HepG2 (cell line): ENCODE results near the gene CMTM5. TPM values are rescaled to one million over a fixed set of nuclear protein-coding genes. Genes with fewer than 3 reads are reported as not detected.

Source experiments
- ATAC-seq: fragments of 200-7000 bp; cut with Tn5 transposase; 3 replicates; pipeline ENCODE4 v1.9.1; 2020; ENCODE audit warnings: mild to moderate bottlenecking, moderate library complexity
- BruUV-seq: library from RNA; stranded (reverse); fragments of 400-500 nt; replicated peaks from 2 replicates; lab custom pipeline; 2021; lab: Mats Ljungman, UMichigan
- CTCF ChIA-PET: fragments of 300-600 bp; formaldehyde crosslinking; extraction: SDS; loops from one replicate; lab custom pipeline; 2021; ENCODE audit warnings: low total read pairs, inconsistent platforms, low intra/inter-chr PET ratio; lab: Yijun Ruan, JAX
- POLR2A ChIA-PET: fragments of 350-600 bp; sonication (Branson Sonifier 250); formaldehyde crosslinking; loops from one replicate; lab custom pipeline; 2020; ENCODE audit warnings: antibody characterized with exemption, inconsistent platforms; lab: Yijun Ruan, JAX
- DNase-seq: peaks from one replicate; pipeline ENCODE4 v3.0.0-alpha.2; 2015; ENCODE audit warnings: low spot score
- FAIRE-seq: peaks from 3 replicates; lab custom pipeline; 2011; peaks lifted over from hg19 to GRCh38; lab: Jason Lieb, UNC
- H2AFZ ChIP-seq: one replicate; pipeline ENCODE4 v1.6.1; 2011; ENCODE audit warnings: low read length, inconsistent platforms
- H3K27ac ChIP-seq: fragments of 300-600 bp; 3 replicates; pipeline ENCODE4 v1.8.0; 2011; ENCODE audit warnings: mixed run types, mild to moderate bottlenecking, mixed read lengths, low read length, inconsistent platforms; ENCODE audit not compliant: insufficient read depth; ENCODE audit errors: extremely low read length
- H3K27me3 ChIP-seq, 2 experiments: fragments of 200-600 bp in 1 of 2; 2 replicates in 1 of 2; 3 replicates in 1 of 2; pipeline versions ENCODE4 v1.6.0 to v1.8.0; 2011; ENCODE audit warnings: low read length in 2 of 2, mild to moderate bottlenecking in 2 of 2, moderate library complexity in 2 of 2, inconsistent platforms in 1 of 2; ENCODE audit not compliant: insufficient read depth in 2 of 2, control insufficient read depth in 1 of 2
- H3K36me3 ChIP-seq, 2 experiments: fragments of 200-600 bp in 1 of 2; replicated peaks in 1 of 2; 2 replicates in 1 of 2; 3 replicates in 1 of 2; pipeline versions ENCODE4 v1.5.1 to v1.8.0; 2011; ENCODE audit warnings: low read length in 2 of 2, inconsistent platforms in 1 of 2; ENCODE audit not compliant: insufficient read depth in 2 of 2, control insufficient read depth in 1 of 2
- H3K4me1 ChIP-seq: 2 replicates; pipeline ENCODE4 v1.5.1; 2012; ENCODE audit warnings: low read length, inconsistent platforms; ENCODE audit not compliant: insufficient read depth
- H3K4me2 ChIP-seq: 2 replicates; pipeline ENCODE4 v1.6.0; 2011; ENCODE audit warnings: low read depth, low read length, inconsistent platforms
- H3K4me3 ChIP-seq, 3 experiments: fragments of 200-600 bp in 1 of 3; sonication (generic), shearing (Covaris generic) in 1 of 3; replicated peaks in 1 of 3; 2 replicates each; pipeline ENCODE4 v1.5.1; 2011 to 2016; ENCODE audit warnings: low read length in 3 of 3, inconsistent platforms in 2 of 3, low read depth in 2 of 3, mild to moderate bottlenecking in 2 of 3, control low read depth in 1 of 3, mixed read lengths in 1 of 3; ENCODE audit not compliant: insufficient read depth in 1 of 3
- H3K79me2 ChIP-seq: one replicate; pipeline ENCODE4 v1.6.1; 2011; ENCODE audit warnings: low read length, inconsistent platforms; ENCODE audit not compliant: insufficient read depth
- H3K9ac ChIP-seq: 2 replicates; pipeline ENCODE4 v1.6.0; 2011; ENCODE audit warnings: mild to moderate bottlenecking, low read depth, low read length, inconsistent platforms; ENCODE audit not compliant: insufficient read depth
- H3K9me3 ChIP-seq: 2 replicates; pipeline ENCODE4 v1.5.1; 2012; ENCODE audit warnings: mild to moderate bottlenecking, low read length
- H4K20me1 ChIP-seq: 2 replicates; pipeline ENCODE4 v1.6.0; 2011; ENCODE audit warnings: inconsistent platforms, mild to moderate bottlenecking, low read length, moderate library complexity; ENCODE audit not compliant: insufficient read depth
- ADNP ChIP-seq: sonication (generic); formaldehyde crosslinking; IDR thresholded peaks from 2 replicates; pipeline ENCODE4 v1.4.0; 2020; ENCODE audit warnings: missing genetic modification reagents
- CBFB ChIP-seq: sonication (generic); formaldehyde crosslinking; IDR thresholded peaks from 2 replicates; pipeline ENCODE4 v1.4.0; 2020; ENCODE audit warnings: missing genetic modification reagents
- NFKB2 ChIP-seq: sonication (generic); formaldehyde crosslinking; IDR thresholded peaks from 2 replicates; pipeline ENCODE4 v1.4.0; 2020; ENCODE audit warnings: missing genetic modification reagents, borderline replicate concordance
- RELA ChIP-seq: sonication (generic); formaldehyde crosslinking; IDR thresholded peaks from 2 replicates; pipeline ENCODE4 v1.4.0; 2020; ENCODE audit warnings: missing genetic modification reagents
- ZFAT ChIP-seq: sonication (generic); formaldehyde crosslinking; conservative IDR thresholded peaks from 2 replicates; pipeline ENCODE4 v1.8.1; 2023; ENCODE audit warnings: missing genetic modification reagents, inconsistent platforms
- ZKSCAN1 ChIP-seq: fragments of 150-350 bp; IDR thresholded peaks from 2 replicates; pipeline ENCODE4 v1.6.1; 2014; ENCODE audit warnings: low read length
- ZNF672 ChIP-seq: sonication (generic); formaldehyde crosslinking; IDR thresholded peaks from 2 replicates; pipeline ENCODE4 v1.8.1; 2022; ENCODE audit warnings: missing genetic modification reagents
- ZNF780A ChIP-seq: sonication (generic); formaldehyde crosslinking; IDR thresholded peaks from 2 replicates; pipeline ENCODE4 v1.8.0; 2022; ENCODE audit warnings: mild to moderate bottlenecking, missing genetic modification reagents, moderate library complexity
- ZSCAN30 ChIP-seq: sonication (generic); formaldehyde crosslinking; IDR thresholded peaks from 2 replicates; pipeline ENCODE4 v1.5.0; 2020; ENCODE audit warnings: mild to moderate bottlenecking, missing genetic modification reagents
- WGBS: methylation state at CpG from one replicate; pipeline ENCODE4 v1.1.6; 2017; ENCODE audit warnings: low lambda C conversion rate; 5-methylcytosine and 5-hydroxymethylcytosine counted together
- in situ Hi-C: cut with HindIII; loops from 2 replicates; pipeline ENCODE4 v1.10.0; 2017; ENCODE audit warnings: low pct_unique_long_range_greater_than_20kb; ENCODE audit not compliant: extremely low pct_ligation_motif_present
- intact Hi-C: fragments of 100-400 bp; cut with micrococcal nuclease; formaldehyde crosslinking; loops from one replicate; pipeline ENCODE4 v1.10.0; 2022; ENCODE audit not compliant: unreplicated experiment
- polyA plus RNA-seq, 8 experiments: library from polyadenylated mRNA; depleted of rRNA in 3 of 8; stranded (reverse) in 7 of 8; unstranded in 1 of 8; fragments of >200 nt; fragmentation: Illumina TruSeq in 4 of 8; extraction: Trizol in 4 of 8; gene quantifications; 2 replicates each; pipeline versions ENCODE4 v1.2.1 to v1.2.3, GENCODE V29; 2011 to 2016; ENCODE audit warnings: low read depth in 4 of 8, missing spikeins in 1 of 8, mixed read lengths in 1 of 8; ENCODE audit not compliant: insufficient read depth in 1 of 8
- total RNA-seq, 5 experiments: library from RNA; depleted of rRNA; stranded (reverse); fragments of >200 nt; fragmentation: Illumina TruSeq; extraction: Trizol; gene quantifications; 2 replicates each; pipeline ENCODE4 v1.2.3, GENCODE V29; 2016; ENCODE audit warnings: low read depth in 1 of 5
- TF ChIP-seq, protein P1 (sequence below): sonication (generic); formaldehyde crosslinking; IDR thresholded peaks from 2 replicates; pipeline ENCODE4 v1.4.0; 2020; ENCODE audit warnings: missing genetic modification reagents

Gene CMTM5
- total and polyA plus RNA-seq, 2 of the 13 experiments (the other 11 are each of a cell fraction or from before 2014, with no cell fraction given) = not detected

DNA sequence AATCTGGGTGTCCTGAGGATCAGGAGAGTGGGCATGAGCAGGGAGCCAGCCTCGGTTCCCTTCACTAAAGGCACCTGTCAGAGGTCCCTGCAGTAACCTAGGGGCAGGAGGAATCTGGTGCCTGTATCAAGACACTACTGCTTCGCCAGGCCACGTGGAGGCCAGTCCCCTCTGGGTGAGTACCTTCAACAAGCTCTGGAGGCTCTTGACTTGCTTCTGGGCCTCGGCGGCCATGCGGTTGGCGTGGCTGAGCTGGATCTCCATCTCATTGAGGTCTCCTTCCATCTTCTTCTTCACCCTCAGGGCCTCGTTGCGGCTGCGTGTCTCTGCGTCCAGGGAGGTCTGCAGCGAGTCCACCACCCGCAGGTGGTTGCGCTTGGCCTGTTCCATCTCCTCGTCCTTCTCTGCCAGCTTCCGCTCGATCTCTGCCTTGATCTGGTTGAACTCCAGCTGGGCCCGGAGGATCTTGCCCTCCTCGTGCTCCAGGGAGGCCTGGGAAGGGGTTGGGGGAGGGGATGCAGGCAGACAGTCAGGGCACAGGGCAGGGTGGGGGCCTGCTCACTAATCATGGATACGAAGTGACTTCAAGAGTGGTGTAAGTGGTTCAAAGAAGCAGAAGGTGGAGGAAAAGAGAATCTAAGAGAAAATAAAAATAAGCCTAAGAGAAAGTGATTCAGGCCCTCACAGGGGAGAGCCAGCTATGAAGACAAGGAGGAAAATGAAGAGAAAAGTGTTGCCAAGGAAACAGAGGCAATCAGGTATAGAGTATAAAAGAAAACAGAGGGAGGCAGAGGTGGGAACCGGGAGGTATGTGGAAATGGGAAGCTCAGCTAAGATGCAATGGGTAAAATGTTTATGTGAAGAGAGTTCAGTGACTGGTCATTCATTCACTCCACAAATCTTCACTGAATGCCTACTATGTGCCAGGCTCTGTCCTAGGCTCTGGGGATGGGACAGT lies 39.3 kb downstream of the CMTM5 start:
- H4K20me1 ChIP-seq = no peaks in the 10 kb centered on the region
- ChIA-PET POLR2A (no interaction called here), CTCF (no interaction called here)
- no peaks in the 10 kb centered on the region for H3K79me2 ChIP-seq
- no TSS peak for BruUV-seq
- no peak overlapping the region for H3K4me3 ChIP-seq
- no peaks in the 10 kb centered on the region for H3K9me3 ChIP-seq
- no peak overlapping the region for H2AFZ ChIP-seq
- peaks cover 35 to 95% of the 10 kb centered on the region in 2 experiments for H3K27me3 ChIP-seq
- no peak for ATAC-seq
- H3K4me1 ChIP-seq = no peaks in the 10 kb centered on the region
- intact Hi-C loops = no loop called here
- in situ Hi-C loops = no loop called here
- H3K4me2 ChIP-seq = no peak overlapping the region
- 39% methylated on average over 21 of the region's 21 CpGs for WGBS
- FAIRE-seq = no peak
- TF ChIP-seq ADNP (CRISPR knock-in tag) = no peak
- TF ChIP-seq ZKSCAN1 = 0 out of 2 replicates have a peak, but pooled peaks have one; percentile 36
- no peak for TF ChIP-seq ZFAT (CRISPR knock-in tag)
- 0 out of 2 replicates have a peak, but pooled peaks have one; percentile 29 for TF ChIP-seq NFKB2
- TF ChIP-seq, protein P1, sequence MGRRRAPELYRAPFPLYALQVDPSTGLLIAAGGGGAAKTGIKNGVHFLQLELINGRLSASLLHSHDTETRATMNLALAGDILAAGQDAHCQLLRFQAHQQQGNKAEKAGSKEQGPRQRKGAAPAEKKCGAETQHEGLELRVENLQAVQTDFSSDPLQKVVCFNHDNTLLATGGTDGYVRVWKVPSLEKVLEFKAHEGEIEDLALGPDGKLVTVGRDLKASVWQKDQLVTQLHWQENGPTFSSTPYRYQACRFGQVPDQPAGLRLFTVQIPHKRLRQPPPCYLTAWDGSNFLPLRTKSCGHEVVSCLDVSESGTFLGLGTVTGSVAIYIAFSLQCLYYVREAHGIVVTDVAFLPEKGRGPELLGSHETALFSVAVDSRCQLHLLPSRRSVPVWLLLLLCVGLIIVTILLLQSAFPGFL (CRISPR knock-in tag) = 0 out of 2 replicates have a peak, but pooled peaks have one; percentile 56
- no peak overlapping the region for H3K27ac ChIP-seq
- no peaks in the 10 kb centered on the region for H3K36me3 ChIP-seq
- DNase-seq = no peak
- no peak overlapping the region for H3K9ac ChIP-seq

DNA sequence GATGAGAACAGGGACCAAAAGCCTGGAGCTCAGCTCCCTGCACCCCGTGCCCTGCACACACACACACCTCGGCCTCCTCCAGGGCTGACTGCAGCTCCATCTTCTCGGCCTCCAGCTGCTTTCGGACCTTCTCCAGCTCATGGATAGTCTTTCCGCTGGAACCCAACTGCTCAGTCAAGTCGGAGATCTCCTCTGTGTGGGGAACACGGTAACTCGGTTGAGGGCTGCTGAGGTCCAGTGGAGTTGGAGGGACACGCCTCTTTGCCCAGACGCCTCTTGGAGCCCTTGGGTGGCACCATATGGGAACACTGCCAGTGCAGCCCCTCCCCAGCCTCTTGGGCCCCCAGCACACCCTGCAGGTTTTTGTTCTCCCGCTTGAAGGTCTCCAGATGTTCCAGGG lies 40.0 kb downstream of the CMTM5 start:
- ChIA-PET CTCF (no interaction called here), POLR2A (no interaction called here)
- WGBS = 37% methylated on average over 11 of the region's 11 CpGs
- BruUV-seq = no TSS peak
- Histone ChIP-seq H3K79me2 (no peaks in the 10 kb centered on the region), H3K4me3 (no peak overlapping the region), H3K27me3 (peaks cover 35 to 93% of the 10 kb centered on the region in 2 experiments), H3K27ac (no peak overlapping the region), H3K4me1 (no peaks in the 10 kb centered on the region), H3K9me3 (no peaks in the 10 kb centered on the region), H3K4me2 (no peak overlapping the region), H2AFZ (no peak overlapping the region), H4K20me1 (no peaks in the 10 kb centered on the region), H3K36me3 (no peaks in the 10 kb centered on the region), H3K9ac (no peak overlapping the region)
- TF ChIP-seq RELA (CRISPR knock-in tag) = no peak
- no peak for TF ChIP-seq ZNF672 (CRISPR knock-in tag)
- TF ChIP-seq ZNF780A = no peak
- no peak for TF ChIP-seq ZSCAN30 (CRISPR knock-in tag)
- TF ChIP-seq CBFB = no peak
- DNase-seq (no peak), ATAC-seq (no peak), FAIRE-seq (no peak)
- intact Hi-C loops = no loop called here
- in situ Hi-C loops = no loop called here
